Effector memory CD4-positive, alpha-beta T cell (primary cell): ENCODE data around the gene BCO2.

Experiments
- DNase-seq, 3 donors: peaks; one replicate each; pipeline ENCODE4 v3.0.0-alpha.2; 2020
- H3K27ac ChIP-seq: 2 replicates; pipeline ENCODE4 v1.7.0; 2013; ENCODE audit warnings: mild to moderate bottlenecking, low read length, moderate library complexity; ENCODE audit not compliant: insufficient read depth, poor library complexity, severe bottlenecking
- H3K27me3 ChIP-seq: replicated peaks from 2 replicates; pipeline ENCODE4 v1.7.0; 2013; ENCODE audit warnings: mild to moderate bottlenecking, low read length; ENCODE audit not compliant: insufficient read depth, control insufficient read depth, poor library complexity, severe bottlenecking
- H3K36me3 ChIP-seq: 2 replicates; pipeline ENCODE4 v1.7.0; 2013; ENCODE audit warnings: mild to moderate bottlenecking, low read length, moderate library complexity; ENCODE audit not compliant: control insufficient read depth, insufficient read depth
- H3K4me1 ChIP-seq: 2 replicates; pipeline ENCODE4 v1.7.0; 2013; ENCODE audit warnings: low read length, mild to moderate bottlenecking; ENCODE audit not compliant: control insufficient read depth, insufficient read depth, poor library complexity, severe bottlenecking
- H3K4me3 ChIP-seq: 2 replicates; pipeline ENCODE4 v1.7.0; 2013; ENCODE audit warnings: low read length, low read depth, mild to moderate bottlenecking; ENCODE audit not compliant: insufficient read depth, poor library complexity, severe bottlenecking
- H3K9me3 ChIP-seq: 2 replicates; pipeline ENCODE4 v1.7.0; 2013; ENCODE audit warnings: mild to moderate bottlenecking, low read length, moderate library complexity; ENCODE audit not compliant: control insufficient read depth

Gene BCO2

DNA sequence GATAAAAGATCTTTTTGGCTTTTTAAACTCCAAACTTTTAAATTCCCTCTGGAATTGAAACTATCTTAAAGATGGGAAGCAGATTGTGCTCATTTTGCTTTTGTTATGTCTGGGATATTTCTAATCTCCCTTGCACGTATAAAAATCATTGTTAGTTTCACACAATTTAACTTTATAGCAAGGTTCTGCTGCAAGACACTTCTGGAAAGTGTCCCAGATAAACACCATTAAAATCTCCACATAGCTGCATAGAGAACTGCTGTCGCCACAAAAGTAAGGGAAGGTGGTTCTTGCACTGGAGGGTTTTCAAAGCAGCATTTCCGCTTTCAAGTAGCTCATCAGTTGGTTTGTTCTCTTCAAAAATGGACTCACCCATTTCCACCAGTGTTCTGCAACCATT lies 62.7 kb downstream of the BCO2 start:
- Histone ChIP-seq H3K27me3 (no peaks in the 10 kb centered on the region), H3K9me3 (no peaks in the 10 kb centered on the region), H3K4me1 (no peaks in the 10 kb centered on the region), H3K27ac (no peak overlapping the region), H3K4me3 (no peak overlapping the region), H3K36me3 (peaks cover 52% of the 10 kb centered on the region)
- no peak for DNase-seq

GRCh38 chr11:112241486-112241885 lies 66.2 kb downstream of the BCO2 start:
- Histone ChIP-seq H3K27ac (no peak overlapping the region), H3K27me3 (no peaks in the 10 kb centered on the region), H3K9me3 (no peaks in the 10 kb centered on the region), H3K4me1 (no peaks in the 10 kb centered on the region), H3K4me3 (no peak overlapping the region), H3K36me3 (peaks cover 22% of the 10 kb centered on the region)
- no peak for DNase-seq

- Histone ChIP-seq H3K9me3 (no peaks in the 10 kb centered on the region), H3K4me3 (no peak overlapping the region), H3K4me1 (no peaks in the 10 kb centered on the region), H3K36me3 (no peaks in the 10 kb centered on the region), H3K27me3 (no peaks in the 10 kb centered on the region), H3K27ac (no peak overlapping the region)
- DNase-seq, result no peak
Measured at GRCh38 chr11:112247201-112247600, 71.9 kb downstream of the BCO2 start.

DNA sequence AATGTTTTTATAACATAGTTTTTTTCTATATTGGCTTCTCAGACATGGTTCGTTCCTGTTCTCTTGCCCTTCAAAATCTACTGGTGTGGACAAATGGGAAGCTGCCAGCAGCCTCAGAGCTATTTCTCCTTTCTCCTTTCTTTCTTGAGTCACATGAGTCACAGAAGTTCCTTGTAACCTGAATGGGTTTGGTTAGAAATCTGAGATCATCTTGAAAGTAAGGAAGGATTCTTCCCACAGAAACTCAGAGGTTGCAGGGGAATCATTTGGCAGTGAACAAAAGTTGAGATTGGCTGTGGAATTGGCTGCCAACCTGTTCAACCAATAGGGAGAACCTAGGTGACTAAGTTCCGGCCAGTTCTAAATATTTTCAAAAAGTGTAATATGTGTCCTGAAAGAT lies 72.9 kb downstream of the BCO2 start:
- H3K27me3 ChIP-seq, result no peaks in the 10 kb centered on the region
- no peak for DNase-seq
- no peaks in the 10 kb centered on the region for H3K36me3 ChIP-seq
- H3K9me3 ChIP-seq, result no peaks in the 10 kb centered on the region
- H3K4me1 ChIP-seq, result no peaks in the 10 kb centered on the region
- H3K4me3 ChIP-seq, result no peak overlapping the region
- no peak overlapping the region for H3K27ac ChIP-seq

- Histone ChIP-seq H3K27me3 (no peaks in the 10 kb centered on the region), H3K9me3 (no peaks in the 10 kb centered on the region), H3K27ac (no peak overlapping the region), H3K4me1 (no peaks in the 10 kb centered on the region), H3K4me3 (no peak overlapping the region), H3K36me3 (no peaks in the 10 kb centered on the region)
- DNase-seq, result no peak
Measured at GRCh38 chr11:112249871-112250610, 74.7 kb downstream of the BCO2 start.

- Histone ChIP-seq H3K4me3 (no peak overlapping the region), H3K9me3 (no peaks in the 10 kb centered on the region)
Measured at GRCh38 chr11:112253605-112254242, 78.4 kb downstream of the BCO2 start.

GRCh38 chr11:112255067-112255720 lies 79.9 kb downstream of the BCO2 start:
- DNase-seq, result no peak
- H3K27me3 ChIP-seq, result no peaks in the 10 kb centered on the region

More at GRCh38 chr11:112253605-112254242, 78.4 kb downstream of the BCO2 start:
- Histone ChIP-seq H3K4me1 (no peaks in the 10 kb centered on the region), H3K27me3 (no peaks in the 10 kb centered on the region), H3K36me3 (no peaks in the 10 kb centered on the region), H3K27ac (no peak overlapping the region)
- no peak for DNase-seq

DNA sequence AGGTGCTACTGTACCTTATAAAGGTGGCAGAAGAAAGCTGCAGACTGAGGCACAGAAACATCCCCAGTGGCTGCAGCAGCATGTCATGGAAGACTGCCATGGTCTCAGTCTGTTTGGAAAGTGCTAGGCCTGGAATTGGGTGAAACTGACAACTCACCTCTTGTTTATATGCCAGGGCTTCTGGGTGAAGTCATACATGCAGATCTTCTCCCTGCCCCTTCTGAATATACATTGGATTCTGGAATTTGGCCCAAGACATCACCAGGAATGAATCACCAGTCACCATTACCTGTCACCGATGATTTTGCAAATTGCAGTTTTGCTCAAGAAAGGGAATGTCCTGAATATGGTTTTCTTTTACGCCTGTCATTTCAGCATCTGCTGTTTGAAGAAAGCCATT lies 85.2 kb downstream of the BCO2 start, which contains the start of gene PLET1:
Gene PLET1 (minus strand): TSS at position 371 of the 400 bp plus-strand sequence. CDS start 271 bp downstream, at position 100.
- Histone ChIP-seq H3K4me3 (no peak within 1 kb of the TSS), H3K27ac (no peak within 1 kb of the TSS), H3K9me3 (no peaks in the 10 kb centered on the region), H3K4me1 (no peaks in the 10 kb centered on the region), H3K27me3 (no peaks in the 10 kb centered on the region), H3K36me3 (no peaks in the 10 kb centered on the region)
- no peak for DNase-seq

More at GRCh38 chr11:112255067-112255720, 79.9 kb downstream of the BCO2 start:
- H3K36me3 ChIP-seq, result no peaks in the 10 kb centered on the region
- H3K27ac ChIP-seq, result no peak overlapping the region
- no peaks in the 10 kb centered on the region for H3K9me3 ChIP-seq
- no peak overlapping the region for H3K4me3 ChIP-seq
- no peaks in the 10 kb centered on the region for H3K4me1 ChIP-seq

DNA sequence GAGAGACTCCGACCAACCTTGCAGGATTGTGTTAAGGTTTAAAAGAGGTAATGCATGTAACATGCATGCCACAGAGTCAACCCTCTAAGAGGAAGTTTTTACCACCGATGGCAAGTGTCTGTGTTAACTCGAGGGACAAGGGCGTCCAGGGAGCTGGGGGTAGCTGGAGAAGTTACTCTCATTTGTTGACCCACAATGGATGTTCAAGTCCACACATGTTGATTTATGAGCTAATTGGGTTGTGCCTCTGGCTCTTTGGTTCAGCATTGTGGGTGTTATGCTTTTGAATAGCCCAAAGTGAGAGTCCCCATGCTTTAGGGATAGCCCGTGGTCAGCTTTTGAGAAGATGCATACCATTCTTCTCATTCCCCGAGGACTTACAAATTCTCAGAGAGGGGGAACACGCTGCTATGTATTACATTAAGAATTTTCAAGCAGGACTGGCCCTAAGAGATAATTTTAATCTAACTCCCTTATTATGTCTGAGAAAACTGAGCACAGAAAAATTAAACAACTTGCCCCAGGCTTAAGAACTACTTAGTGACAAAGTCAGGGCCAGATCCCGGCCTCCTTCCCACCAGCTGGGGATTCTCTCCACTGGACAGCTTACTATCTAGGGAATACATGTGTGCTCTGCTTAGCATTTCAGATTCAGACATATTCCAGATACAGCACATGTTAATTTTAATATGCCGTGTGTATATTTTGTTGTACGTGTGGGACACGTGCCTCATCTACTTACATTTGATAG lies 90.5 kb downstream of the BCO2 start:
- H3K36me3 ChIP-seq, result no peaks in the 10 kb centered on the region
- no peaks in the 10 kb centered on the region for H3K27me3 ChIP-seq
- no peak for DNase-seq
- no peak overlapping the region for H3K27ac ChIP-seq
- H3K4me3 ChIP-seq, result no peak overlapping the region
- H3K9me3 ChIP-seq, result no peaks in the 10 kb centered on the region
- no peaks in the 10 kb centered on the region for H3K4me1 ChIP-seq
